ENCODE measurements around the gene HDAC3.

DNA sequence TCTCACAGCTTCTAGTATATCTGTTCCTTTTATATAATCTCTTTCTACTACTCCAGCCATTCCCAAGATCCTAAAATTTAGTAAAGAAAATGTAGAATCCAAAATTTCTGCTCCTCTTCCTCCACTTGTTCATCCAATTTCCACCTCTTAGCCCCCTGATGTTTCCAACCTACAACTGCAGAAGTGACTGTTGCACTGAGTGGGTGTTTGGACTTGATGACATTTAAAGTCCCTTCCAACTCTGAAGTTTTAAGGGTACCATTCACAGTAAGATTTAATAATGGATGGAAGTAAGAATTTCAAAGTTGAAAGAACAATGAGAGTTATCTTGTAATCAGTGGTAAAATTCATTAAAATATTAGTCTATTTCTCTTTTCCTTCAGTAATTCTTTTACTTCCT is 23.3 kb downstream of the HDAC3 start:
- TF ChIP-seq CTCF (conservative IDR thresholded peaks at IDR 0.05; ENCODE audit: low read length) = no peak
- TF ChIP-seq EZH2phosphoT487 (IDR thresholded peaks at IDR 0.05; ENCODE audit: borderline replicate concordance, low read depth, low read length) = no peak
